Ovary (tissue), 9 donors: ENCODE data around the gene LRCH4. TPM values are rescaled to one million over a fixed set of nuclear protein-coding genes. Genes with fewer than 3 reads are reported as not detected.

Experiments used
- DNase-seq, 5 donors: peaks; one replicate each; pipeline ENCODE4 v3.0.0-alpha.2; 2019 to 2020
- H3K27ac ChIP-seq, 2 donors: fragments of 200-600 bp; one replicate each; pipeline versions ENCODE4 v1.5.1 to v1.8.0; 2019 to 2022
- H3K27me3 ChIP-seq: fragments of 200-600 bp; one replicate; pipeline ENCODE4 v1.8.0; 2022
- H3K36me3 ChIP-seq: fragments of 200-600 bp; sonication (generic); one replicate; pipeline ENCODE4 v1.5.1; 2019
- H3K4me1 ChIP-seq: one replicate; pipeline ENCODE4 v1.8.1; 2013; ENCODE audit warnings: mild to moderate bottlenecking, moderate library complexity; ENCODE audit not compliant: insufficient read depth
- H3K4me3 ChIP-seq: fragments of 200-600 bp; sonication (generic); one replicate; pipeline ENCODE4 v1.5.1; 2017
- H3K9me3 ChIP-seq, 2 donors: fragments of 200-600 bp in 1 of 2; sonication (generic) in 1 of 2; one replicate each; pipeline versions ENCODE4 v1.5.1 to v1.8.1; 2013 to 2019; ENCODE audit warnings: mild to moderate bottlenecking in 1 of 2, moderate library complexity in 1 of 2
- EP300 ChIP-seq: sonication (generic); formaldehyde crosslinking; IDR thresholded peaks from one replicate; pipeline ENCODE4 v1.6.1; 2017; ENCODE audit warnings: antibody characterized with exemption
- POLR2A ChIP-seq: fragments of 450-650 bp; IDR thresholded peaks from one replicate; pipeline ENCODE4 v1.6.1; 2017; ENCODE audit warnings: antibody characterized with exemption, mild to moderate bottlenecking, moderate library complexity
- WGBS, 3 donors: extraction: QIAGEN DNeasy Blood & Tissue Kit in 1 of 3; methylation state at CpG; one replicate each; pipeline versions ENCODE4 v1.1.5 to v1.1.7; 2013 to 2017; 5-methylcytosine and 5-hydroxymethylcytosine counted together
- intact Hi-C, 4 donors: fragments of 100-400 bp; cut with DNase I; formaldehyde crosslinking; loops; one replicate each; pipeline versions ENCODE4 v1.11.0 to v1.15.1; 2022 to 2023
- polyA plus RNA-seq, 2 donors: library from polyadenylated mRNA; stranded (reverse); fragments of 200-250 nt in 1 of 2; fragments of 350-450 nt in 1 of 2; fragmentation: Illumina TruSeq in 1 of 2; extraction: RNeasy Lipid Tissue Mini Kit (QIAGEN cat#74804) in 1 of 2; gene quantifications; one replicate each; pipeline ENCODE4 v1.2.3, GENCODE V29; 2013 to 2014
- total RNA-seq, 7 donors: library from RNA; depleted of rRNA in 2 of 7; stranded (reverse); fragments of >200 nt in 2 of 7; fragmentation: NEBNext Ultra II Directional in 3 of 7; extraction: Animal tissue kit (Norgen Biotek cat#: 25700) in 3 of 7; gene quantifications; one replicate each; pipeline versions ENCODE4 v1.1.0 to v1.2.4, GENCODE V29; 2016 to 2023
- TF ChIP-seq, protein P1 (sequence below), 3 donors: fragments of 450-650 bp in 2 of 3; fragments of 200-600 bp in 1 of 3; IDR thresholded peaks; one replicate each; pipeline versions ENCODE4 v1.5.1 to v1.8.0; 2016 to 2022; ENCODE audit warnings: antibody characterized with exemption in 3 of 3, mild to moderate bottlenecking in 1 of 3
- donor health status: DM: no; HTN: no; CAD: no; lungs with moderate emphysema.
- donor health status: DM: no; HTN: no; CAD: no.
- donor health status: Bipolar disorder and iron deficiency.
- donor health status: DM: yes; HTN: yes; CAD: no.
- donor health status: DM: no; HTN: no; CAD: no.
- donor health status: DM: yes; HTN: yes; CAD: no.

LRCH4 gene
- total and polyA plus RNA-seq, 9 donors: 3.5 to 133 (median 79.2) TPM

DNA sequence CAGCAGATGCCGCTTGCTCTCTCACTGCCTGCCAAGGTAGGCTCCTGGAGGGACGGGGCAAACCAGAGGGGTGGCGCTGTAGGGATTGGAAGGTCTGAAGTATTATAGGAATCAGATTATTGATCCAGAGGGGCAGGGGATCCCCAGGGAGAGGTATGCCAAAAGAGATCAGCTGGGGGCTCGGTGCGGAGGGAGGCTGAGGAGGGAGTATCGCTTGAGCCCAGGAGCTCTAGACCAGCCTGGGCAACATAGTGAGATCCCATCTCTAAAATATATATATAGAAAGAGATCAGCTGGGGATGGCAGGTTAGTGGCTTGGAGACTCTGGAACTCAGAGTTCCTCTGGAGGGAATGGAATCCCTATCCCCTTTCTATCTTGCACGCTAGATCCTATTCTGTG lies 9.3 kb upstream of the LRCH4 start:
- no peak for DNase-seq
- no peak for TF ChIP-seq POLR2A
- no peak for TF ChIP-seq EP300
- TF ChIP-seq, protein P1, sequence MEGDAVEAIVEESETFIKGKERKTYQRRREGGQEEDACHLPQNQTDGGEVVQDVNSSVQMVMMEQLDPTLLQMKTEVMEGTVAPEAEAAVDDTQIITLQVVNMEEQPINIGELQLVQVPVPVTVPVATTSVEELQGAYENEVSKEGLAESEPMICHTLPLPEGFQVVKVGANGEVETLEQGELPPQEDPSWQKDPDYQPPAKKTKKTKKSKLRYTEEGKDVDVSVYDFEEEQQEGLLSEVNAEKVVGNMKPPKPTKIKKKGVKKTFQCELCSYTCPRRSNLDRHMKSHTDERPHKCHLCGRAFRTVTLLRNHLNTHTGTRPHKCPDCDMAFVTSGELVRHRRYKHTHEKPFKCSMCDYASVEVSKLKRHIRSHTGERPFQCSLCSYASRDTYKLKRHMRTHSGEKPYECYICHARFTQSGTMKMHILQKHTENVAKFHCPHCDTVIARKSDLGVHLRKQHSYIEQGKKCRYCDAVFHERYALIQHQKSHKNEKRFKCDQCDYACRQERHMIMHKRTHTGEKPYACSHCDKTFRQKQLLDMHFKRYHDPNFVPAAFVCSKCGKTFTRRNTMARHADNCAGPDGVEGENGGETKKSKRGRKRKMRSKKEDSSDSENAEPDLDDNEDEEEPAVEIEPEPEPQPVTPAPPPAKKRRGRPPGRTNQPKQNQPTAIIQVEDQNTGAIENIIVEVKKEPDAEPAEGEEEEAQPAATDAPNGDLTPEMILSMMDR (IDR thresholded peaks at IDR 0.05): no peak
- no peaks in the 10 kb centered on the region for H3K36me3 ChIP-seq
- H3K9me3 ChIP-seq: no peaks in the 10 kb centered on the region
- WGBS, 3 donors: 90 to 96% (median 96%) methylated on average over 7 of the region's 7 CpGs
- intact Hi-C loops: no loop called here
- H3K4me3 ChIP-seq: no peak overlapping the region
- no peak overlapping the region for H3K27ac ChIP-seq
- H3K4me1 ChIP-seq: no peaks in the 10 kb centered on the region
- H3K27me3 ChIP-seq: no peaks in the 10 kb centered on the region

DNA sequence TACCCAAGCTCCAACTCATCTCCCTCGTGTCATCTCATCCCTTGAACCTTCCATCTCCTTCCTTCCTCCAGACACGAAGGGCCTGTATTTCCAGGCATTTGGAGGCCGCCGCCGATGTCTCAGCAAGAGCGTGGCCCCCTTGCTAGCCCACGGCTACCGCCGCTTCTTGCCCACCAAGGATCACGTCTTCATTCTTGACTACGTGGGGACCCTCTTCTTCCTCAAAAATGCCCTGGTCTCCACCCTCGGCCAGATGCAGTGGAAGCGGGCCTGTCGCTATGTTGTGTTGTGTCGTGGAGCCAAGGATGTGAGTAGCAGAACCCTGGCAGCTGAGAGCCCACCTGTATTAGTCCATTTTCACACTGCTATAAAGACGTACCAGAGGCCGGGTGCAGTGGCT lies 5.7 kb upstream of the LRCH4 start:
- H3K27me3 ChIP-seq: no peaks in the 10 kb centered on the region
- no peaks in the 10 kb centered on the region for H3K36me3 ChIP-seq
- TF ChIP-seq EP300 (no peak), POLR2A (no peak)
- TF ChIP-seq, protein P1 (IDR thresholded peaks at IDR 0.05): no peak
- intact Hi-C loops: no loop called here
- no peaks in the 10 kb centered on the region for H3K9me3 ChIP-seq
- H3K4me1 ChIP-seq: no peaks in the 10 kb centered on the region
- no peak overlapping the region for H3K4me3 ChIP-seq
- DNase-seq: no peak
- H3K27ac ChIP-seq: no peak overlapping the region
- 93 to 96% (median 93%) methylated on average over 17 of the region's 17 CpGs for WGBS, 3 donors

DNA sequence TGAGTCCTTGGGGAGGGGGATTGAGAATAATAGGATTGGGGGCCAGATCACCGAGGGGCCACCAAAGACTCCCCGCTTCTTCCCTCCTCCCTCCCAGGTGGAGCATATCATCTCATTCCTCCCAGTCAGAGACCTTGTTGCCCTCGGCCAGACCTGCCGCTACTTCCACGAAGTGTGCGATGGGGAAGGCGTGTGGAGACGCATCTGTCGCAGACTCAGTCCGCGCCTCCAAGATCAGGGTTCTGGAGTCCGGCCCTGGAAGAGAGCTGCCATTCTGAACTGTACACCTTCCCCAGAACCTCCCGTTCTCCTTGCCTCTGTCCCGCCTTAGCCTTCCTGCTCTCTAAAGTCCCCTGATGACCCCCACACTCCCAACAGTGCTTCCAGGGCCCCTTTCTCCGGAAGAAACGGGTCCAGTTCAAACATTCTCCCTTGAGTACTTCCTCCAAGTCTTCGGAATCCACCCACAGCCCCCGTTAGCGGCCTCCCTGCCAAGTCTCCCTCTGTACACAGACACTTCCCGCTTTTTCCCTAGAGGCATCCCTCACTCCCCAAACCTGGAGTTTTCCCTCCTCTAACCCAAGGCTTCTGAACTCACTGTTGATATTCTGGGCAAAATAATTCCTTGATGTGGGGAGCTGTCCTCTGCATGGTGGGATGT lies 4.3 kb upstream of the LRCH4 start:
- peak in 2 of 5 donors; percentile 42 to 70 for DNase-seq
- Histone ChIP-seq H3K4me1 (no peaks in the 10 kb centered on the region), H3K4me3 (no peak overlapping the region), H3K27ac (no peak overlapping the region), H3K27me3 (no peaks in the 10 kb centered on the region), H3K9me3 (no peaks in the 10 kb centered on the region), H3K36me3 (no peaks in the 10 kb centered on the region)
- WGBS, 3 donors: 18 to 34% (median 26%) methylated on average over 20 of the region's 20 CpGs
- TF ChIP-seq POLR2A (no peak), EP300 (no peak)
- TF ChIP-seq, protein P1 (IDR thresholded peaks at IDR 0.05): no peak
- intact Hi-C loops: no loop called here

DNA sequence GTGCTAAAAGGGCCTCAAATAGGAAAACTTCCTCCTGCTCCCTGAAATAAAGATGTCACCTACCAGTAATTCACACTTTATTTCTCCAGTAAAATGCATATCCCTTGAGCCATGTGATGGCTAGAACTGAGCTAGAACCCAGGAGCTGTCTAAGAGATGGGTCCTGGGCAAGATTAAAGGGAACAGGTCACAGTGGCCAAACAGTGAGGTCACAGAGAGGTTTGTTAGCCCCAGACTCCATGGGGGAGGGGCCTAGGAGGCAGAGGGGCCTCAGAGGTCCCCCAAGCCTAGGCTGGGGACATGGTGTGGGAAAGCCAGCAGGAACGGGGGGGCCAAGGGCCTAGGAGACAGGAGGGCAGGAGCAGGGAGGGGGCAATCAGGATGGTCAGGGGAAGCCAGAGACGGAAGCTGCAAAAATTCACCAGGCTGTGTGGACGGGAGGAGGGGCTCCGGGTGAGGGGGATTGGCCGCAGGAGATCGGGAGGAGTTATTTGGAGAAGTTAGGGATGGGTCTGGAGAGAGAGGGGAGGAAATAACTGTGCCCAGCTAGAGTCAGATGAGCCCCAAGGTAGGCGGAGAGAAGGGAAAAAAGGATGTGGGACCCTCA lies 3.5 kb upstream of the LRCH4 start:
- H3K4me1 ChIP-seq: peaks cover 4% of the 10 kb centered on the region
- WGBS, 3 donors: 34 to 47% (median 37%) methylated on average over 7 of the region's 7 CpGs
- intact Hi-C loops: loop anchor here in 1 of 4 donors (10.0 kb wide), 1 partner anchor 265 kb away; the partner anchor contains the start of gene SLC12A9
- H3K9me3 ChIP-seq: no peaks in the 10 kb centered on the region
- H3K36me3 ChIP-seq: no peaks in the 10 kb centered on the region
- no peak overlapping the region for H3K27ac ChIP-seq
- H3K4me3 ChIP-seq: no peak overlapping the region
- TF ChIP-seq, protein P1 (IDR thresholded peaks at IDR 0.05): no peak
- TF ChIP-seq POLR2A: no peak
- no peak for TF ChIP-seq EP300
- DNase-seq: peak in 1 of 5 donors; percentile 25
- no peaks in the 10 kb centered on the region for H3K27me3 ChIP-seq
